Measurements from ENCODE around the gene PRKAR1A.
A peak's percentile ranks its signal among the peaks of the same experiment; 100 is the strongest.
"Not testable (repeated sequence)": the region's sequence is repeated elsewhere in the genome, so short reads cannot be mapped to it uniquely, and the experiment has no call there.

Gene PRKAR1A

GRCh38 chr17:68512247-68512959, at the start of gene PRKAR1A:
Gene PRKAR1A, plus strand, starts transcription at chr17:68512430. Its CDS starts 2,970 bp downstream, at chr17:68515400.
- H3K4me1 Mint-ChIP-seq (ENCODE audit: low read depth): peaks cover 55% of the 10 kb centered on the region

GRCh38 chr17:68463211-68464019, 48.8 kb upstream of the PRKAR1A start:
- Mint-ChIP-seq H3K27me3 (ENCODE audit: low read depth) (peaks cover 11% of the 10 kb centered on the region), H3K9me3 (no peaks in the 10 kb centered on the region), H3K27ac (peak overlapping the region; percentile 24), H3K36me3 (ENCODE audit: low read depth) (no peaks in the 10 kb centered on the region), H3K4me1 (ENCODE audit: low read depth) (peaks cover 53% of the 10 kb centered on the region), H3K4me3 (no peak overlapping the region)
- no peak for DNase-seq (ENCODE audit: low spot score)

More at GRCh38 chr17:68512247-68512959, at the start of gene PRKAR1A:
- Mint-ChIP-seq H3K27ac (peak within 1 kb of the TSS; percentile 99), H3K36me3 (ENCODE audit: low read depth) (peaks cover 29% of the 10 kb centered on the region), H3K27me3 (ENCODE audit: low read depth) (no peaks in the 10 kb centered on the region), H3K9me3 (no peaks in the 10 kb centered on the region), H3K4me3 (peak within 1 kb of the TSS; percentile 95)
- DNase-seq (ENCODE audit: low spot score): peak; percentile 92

GRCh38 chr17:68468334-68468733, 43.9 kb upstream of the PRKAR1A start:
- Mint-ChIP-seq H3K27me3 (ENCODE audit: low read depth) (peaks cover 24% of the 10 kb centered on the region), H3K27ac (no peak overlapping the region), H3K4me3 (no peak overlapping the region), H3K9me3 (no peaks in the 10 kb centered on the region), H3K36me3 (ENCODE audit: low read depth) (no peaks in the 10 kb centered on the region), H3K4me1 (ENCODE audit: low read depth) (peaks cover 9% of the 10 kb centered on the region)
- no peak for DNase-seq (ENCODE audit: low spot score)

GRCh38 chr17:68468788-68469187, 43.4 kb upstream of the PRKAR1A start:
- H3K27me3 Mint-ChIP-seq (ENCODE audit: low read depth): peaks cover 28% of the 10 kb centered on the region
- H3K36me3 Mint-ChIP-seq (ENCODE audit: low read depth): no peaks in the 10 kb centered on the region
- H3K9me3 Mint-ChIP-seq: no peaks in the 10 kb centered on the region
- H3K4me1 Mint-ChIP-seq (ENCODE audit: low read depth): peaks cover 9% of the 10 kb centered on the region
- no peak for DNase-seq (ENCODE audit: low spot score)
- H3K27ac Mint-ChIP-seq: no peak overlapping the region
- no peak overlapping the region for H3K4me3 Mint-ChIP-seq

GRCh38 chr17:68470961-68471360, 41.3 kb upstream of the PRKAR1A start:
- peaks cover 31% of the 10 kb centered on the region for H3K27me3 Mint-ChIP-seq (ENCODE audit: low read depth)
- no peak overlapping the region for H3K27ac Mint-ChIP-seq
- no peaks in the 10 kb centered on the region for H3K9me3 Mint-ChIP-seq
- no peak for DNase-seq (ENCODE audit: low spot score)
- no peaks in the 10 kb centered on the region for H3K36me3 Mint-ChIP-seq (ENCODE audit: low read depth)
- no peak overlapping the region for H3K4me3 Mint-ChIP-seq
- peaks cover 4% of the 10 kb centered on the region for H3K4me1 Mint-ChIP-seq (ENCODE audit: low read depth)

- peaks cover under 1% of the 10 kb centered on the region for H3K4me1 Mint-ChIP-seq (ENCODE audit: low read depth)
- no peak for DNase-seq (ENCODE audit: low spot score)
- peaks cover 8% of the 10 kb centered on the region for H3K9me3 Mint-ChIP-seq
- H3K27me3 Mint-ChIP-seq (ENCODE audit: low read depth): peaks cover 48% of the 10 kb centered on the region
- no peak overlapping the region for H3K4me3 Mint-ChIP-seq
- H3K27ac Mint-ChIP-seq: no peak overlapping the region
- peaks cover 3% of the 10 kb centered on the region for H3K36me3 Mint-ChIP-seq (ENCODE audit: low read depth)
These were observed 31.3 kb upstream of the PRKAR1A start for GRCh38 chr17:68480885-68481284.

- Mint-ChIP-seq H3K4me3 (no peak overlapping the region), H3K9me3 (peaks cover 8% of the 10 kb centered on the region), H3K27me3 (ENCODE audit: low read depth) (peaks cover 46% of the 10 kb centered on the region), H3K27ac (no peak overlapping the region), H3K4me1 (ENCODE audit: low read depth) (peaks cover 10% of the 10 kb centered on the region), H3K36me3 (ENCODE audit: low read depth) (peaks cover 3% of the 10 kb centered on the region)
- no peak for DNase-seq (ENCODE audit: low spot score)
These were observed 29.6 kb upstream of the PRKAR1A start for GRCh38 chr17:68482576-68483041.

- no peak overlapping the region for H3K27ac Mint-ChIP-seq
- H3K9me3 Mint-ChIP-seq: peaks cover 3% of the 10 kb centered on the region
- no peak for DNase-seq (ENCODE audit: low spot score)
- peaks cover 17% of the 10 kb centered on the region for H3K4me1 Mint-ChIP-seq (ENCODE audit: low read depth)
- no peak overlapping the region for H3K4me3 Mint-ChIP-seq
- H3K36me3 Mint-ChIP-seq (ENCODE audit: low read depth): peaks cover under 1% of the 10 kb centered on the region
- H3K27me3 Mint-ChIP-seq (ENCODE audit: low read depth): peaks cover 41% of the 10 kb centered on the region
These were observed 27.8 kb upstream of the PRKAR1A start for GRCh38 chr17:68484458-68484857.

- no peak for DNase-seq (ENCODE audit: low spot score)
- Mint-ChIP-seq H3K4me3 (no peak overlapping the region), H3K9me3 (no peaks in the 10 kb centered on the region), H3K36me3 (ENCODE audit: low read depth) (no peaks in the 10 kb centered on the region), H3K27ac (no peak overlapping the region), H3K27me3 (ENCODE audit: low read depth) (peaks cover 20% of the 10 kb centered on the region), H3K4me1 (ENCODE audit: low read depth) (peaks cover 20% of the 10 kb centered on the region)
These were observed 22.3 kb upstream of the PRKAR1A start for GRCh38 chr17:68489919-68490318.

GRCh38 chr17:68491381-68492231, 20.6 kb upstream of the PRKAR1A start:
- Mint-ChIP-seq H3K4me3 (no peak overlapping the region), H3K36me3 (ENCODE audit: low read depth) (no peaks in the 10 kb centered on the region), H3K9me3 (no peaks in the 10 kb centered on the region), H3K27me3 (ENCODE audit: low read depth) (peaks cover 3% of the 10 kb centered on the region), H3K4me1 (ENCODE audit: low read depth) (peaks cover 15% of the 10 kb centered on the region), H3K27ac (no peak overlapping the region)
- DNase-seq (ENCODE audit: low spot score): no peak

- not testable (repeated sequence) for DNase-seq (ENCODE audit: low spot score); H3K27me3 Mint-ChIP-seq (ENCODE audit: low read depth); H3K36me3 Mint-ChIP-seq (ENCODE audit: low read depth); H3K4me3 Mint-ChIP-seq; H3K27ac Mint-ChIP-seq; H3K9me3 Mint-ChIP-seq
- H3K4me1 Mint-ChIP-seq (ENCODE audit: low read depth): peaks cover 12% of the 10 kb centered on the region
These were observed 19.7 kb upstream of the PRKAR1A start for GRCh38 chr17:68492394-68493054.

GRCh38 chr17:68495081-68495480, 17.1 kb upstream of the PRKAR1A start:
- no peaks in the 10 kb centered on the region for H3K36me3 Mint-ChIP-seq (ENCODE audit: low read depth)
- no peak overlapping the region for H3K4me3 Mint-ChIP-seq
- DNase-seq (ENCODE audit: low spot score): no peak
- no peaks in the 10 kb centered on the region for H3K27me3 Mint-ChIP-seq (ENCODE audit: low read depth)
- peaks cover 20% of the 10 kb centered on the region for H3K4me1 Mint-ChIP-seq (ENCODE audit: low read depth)
- H3K9me3 Mint-ChIP-seq: no peaks in the 10 kb centered on the region
- no peak overlapping the region for H3K27ac Mint-ChIP-seq

- Mint-ChIP-seq H3K36me3 (ENCODE audit: low read depth) (no peaks in the 10 kb centered on the region), H3K27ac (peak overlapping the region; percentile 71), H3K27me3 (ENCODE audit: low read depth) (no peaks in the 10 kb centered on the region), H3K9me3 (no peaks in the 10 kb centered on the region), H3K4me1 (ENCODE audit: low read depth) (peaks cover 26% of the 10 kb centered on the region), H3K4me3 (peak overlapping the region; percentile 57)
- no peak for DNase-seq (ENCODE audit: low spot score)
These were observed 14.3 kb upstream of the PRKAR1A start for GRCh38 chr17:68497885-68498319.

Measured in T-helper 2 cell treated with Interferon-gamma antibody and Interleukin-4, amounts not matched to agents 5 μg/mL and 100 μg/mL, for 36 hours (primary cell).